ENCODE measurements around the gene GRB14.

DNA sequence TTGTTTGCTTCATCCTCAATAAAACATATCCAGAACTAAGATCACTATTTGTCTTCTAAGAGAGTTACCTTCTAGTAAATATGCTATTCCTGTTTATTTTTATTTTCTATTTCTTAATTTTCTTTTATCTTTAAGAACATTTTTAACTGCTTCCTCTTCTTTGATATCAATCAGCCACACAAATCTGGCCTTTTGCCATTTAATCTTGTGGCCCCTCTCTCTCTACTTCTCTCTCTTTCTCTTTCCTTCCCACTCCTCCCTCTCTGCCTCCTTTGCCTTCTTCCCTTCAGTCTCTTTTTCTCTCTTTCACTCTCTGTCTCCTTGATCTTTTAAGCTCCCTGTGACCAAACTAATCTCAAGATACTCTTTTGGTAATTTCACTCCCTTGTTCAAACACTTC is 108.4 kb downstream of the GRB14 start:
- TF ChIP-seq CTCF (conservative IDR thresholded peaks at IDR 0.05; ENCODE audit: low read length) (no peak), EZH2phosphoT487 (IDR thresholded peaks at IDR 0.05; ENCODE audit: borderline replicate concordance, low read depth, low read length) (no peak)
